K562 (cell line): ENCODE measurements around the gene KLHL15. TPM values are rescaled to one million over a fixed set of nuclear protein-coding genes. Genes with fewer than 3 reads are reported as not detected.

Source experiments
- BDP1 ChIP-seq: IDR thresholded peaks from 3 replicates; pipeline ENCODE4 v1.6.1; 2011; ENCODE audit not compliant: insufficient read length, insufficient read depth
- CBFB ChIP-seq: sonication (generic); formaldehyde crosslinking; IDR thresholded peaks from 2 replicates; pipeline ENCODE4 v1.4.0; 2020; ENCODE audit warnings: mild to moderate bottlenecking, missing genetic modification reagents
- ELF4 ChIP-seq: fragments of 450-650 bp; formaldehyde crosslinking; IDR thresholded peaks from 2 replicates; pipeline ENCODE4 v1.4.0; 2022; ENCODE audit warnings: missing genetic modification characterization
- ESRRA ChIP-seq: fragments of 450-650 bp; IDR thresholded peaks from 2 replicates; pipeline ENCODE4 v1.6.1; 2014; ENCODE audit warnings: low read depth, mild to moderate bottlenecking, moderate library complexity, borderline replicate concordance
- FOXM1 ChIP-seq, 2 experiments: fragments of 450-650 bp in 1 of 2; sonication (generic) in 1 of 2; formaldehyde crosslinking in 1 of 2; IDR thresholded peaks; 2 replicates each; pipeline versions ENCODE4 v1.6.1 to v1.9.0; 2017 to 2022; ENCODE audit warnings: low read depth in 2 of 2, mild to moderate bottlenecking in 2 of 2, missing genetic modification reagents in 1 of 2, moderate library complexity in 1 of 2
- HDGF ChIP-seq: fragments of 450-650 bp; IDR thresholded peaks from 2 replicates; pipeline ENCODE4 v1.6.1; 2016
- HMBOX1 ChIP-seq: sonication (generic); IDR thresholded peaks from 2 replicates; pipeline ENCODE4 v1.6.1; 2016
- ID3 ChIP-seq, 2 experiments: fragments of 250-450 bp in 1 of 2; fragments of 450-650 bp in 1 of 2; sonication (Bioruptor Pico) in 1 of 2; IDR thresholded peaks; 2 replicates each; pipeline versions ENCODE4 v1.6.1 to v1.8.0; 2016 to 2021; ENCODE audit warnings: mild to moderate bottlenecking in 2 of 2, moderate library complexity in 2 of 2, missing compliant biosample characterization in 1 of 2, missing genetic modification characterization in 1 of 2
- KAT7 ChIP-seq: sonication (generic); formaldehyde crosslinking; IDR thresholded peaks from 2 replicates; pipeline ENCODE4 v1.8.0; 2022; ENCODE audit warnings: missing genetic modification reagents, mild to moderate bottlenecking, borderline replicate concordance
- KLF13 ChIP-seq: fragments of 450-650 bp; IDR thresholded peaks from 2 replicates; pipeline ENCODE4 v1.6.1; 2016; ENCODE audit warnings: missing genetic modification characterization, low read depth, mild to moderate bottlenecking, missing compliant biosample characterization, moderate library complexity, borderline replicate concordance
- MEF2D ChIP-seq: conservative IDR thresholded peaks from 2 replicates; pipeline ENCODE4 v1.6.1; 2016; ENCODE audit warnings: low read depth, missing genetic modification characterization, missing compliant biosample characterization
- MTA2 ChIP-seq: fragments of 450-650 bp; IDR thresholded peaks from 2 replicates; pipeline ENCODE4 v1.6.1; 2016; ENCODE audit warnings: low read depth
- PHF8 ChIP-seq: fragments of 200-600 bp; sonication (generic); IDR thresholded peaks from 2 replicates; pipeline ENCODE4 v1.6.1; 2012; ENCODE audit warnings: mixed run types, mild to moderate bottlenecking, inconsistent platforms, low read length, moderate library complexity, borderline replicate concordance
- RB1 ChIP-seq: fragments of 450-650 bp; IDR thresholded peaks from 2 replicates; pipeline ENCODE4 v1.6.1; 2017; ENCODE audit warnings: low read depth, mild to moderate bottlenecking
- SIX5 ChIP-seq, 2 experiments: IDR thresholded peaks; 2 replicates each; pipeline ENCODE4 v1.6.1; 2011; ENCODE audit warnings: low read length in 2 of 2, borderline replicate concordance in 1 of 2, low read depth in 1 of 2, mild to moderate bottlenecking in 1 of 2, moderate library complexity in 1 of 2; ENCODE audit not compliant: insufficient read depth in 1 of 2
- SP2 ChIP-seq: IDR thresholded peaks from 2 replicates; pipeline ENCODE4 v1.6.1; 2011; ENCODE audit warnings: mild to moderate bottlenecking, low read depth, low read length, moderate library complexity; ENCODE audit not compliant: poor library complexity, severe bottlenecking; ENCODE audit errors: extremely low read depth
- SRSF1 ChIP-seq: fragments of 200-400 bp; formaldehyde crosslinking; IDR thresholded peaks from 2 replicates; pipeline ENCODE4 v1.6.1; 2017; ENCODE audit warnings: mild to moderate bottlenecking, low read depth, low read length, moderate library complexity
- SRSF7 ChIP-seq: fragments of 200-400 bp; formaldehyde crosslinking; optimal IDR thresholded peaks from 2 replicates; pipeline ENCODE3; 2017; ENCODE audit warnings: mild to moderate bottlenecking, low read depth, low read length
- TEAD1 ChIP-seq, 2 experiments: fragments of 450-650 bp in 1 of 2; sonication (generic) in 1 of 2; formaldehyde crosslinking; IDR thresholded peaks; 2 replicates each; pipeline versions ENCODE4 v1.4.0 to v1.8.0; 2020 to 2022; ENCODE audit warnings: mild to moderate bottlenecking in 2 of 2, missing genetic modification reagents in 1 of 2
- TGIF2 ChIP-seq: sonication (generic); formaldehyde crosslinking; IDR thresholded peaks from 2 replicates; pipeline ENCODE4 v1.8.1; 2022; ENCODE audit warnings: mild to moderate bottlenecking, missing genetic modification reagents, moderate library complexity
- ZFPM2 ChIP-seq: fragments of 250-450 bp; sonication (Bioruptor Pico); IDR thresholded peaks from 2 replicates; pipeline ENCODE4 v1.5.1; 2022; ENCODE audit warnings: mild to moderate bottlenecking
- ZNF146 ChIP-seq: IDR thresholded peaks from one replicate; pipeline ENCODE4 v1.6.1; 2018; ENCODE audit warnings: missing compliant biosample characterization; ENCODE audit not compliant: unreplicated experiment
- ZNF263 ChIP-seq: sonication (generic); formaldehyde crosslinking; IDR thresholded peaks from 2 replicates; pipeline ENCODE4 v1.8.0; 2022; ENCODE audit warnings: mild to moderate bottlenecking, missing genetic modification reagents, borderline replicate concordance
- ZNF408 ChIP-seq: fragments of 250-450 bp; sonication (Bioruptor Pico); IDR thresholded peaks from 2 replicates; pipeline ENCODE4 v1.4.0; 2020; ENCODE audit warnings: low read depth, mild to moderate bottlenecking, moderate library complexity
- ZNF551 ChIP-seq: fragments of 250-450 bp; sonication (Bioruptor Pico); IDR thresholded peaks from 2 replicates; pipeline ENCODE4 v1.5.0; 2021; ENCODE audit warnings: mild to moderate bottlenecking, moderate library complexity
- ZNF644 ChIP-seq: fragments of 200-800 bp; sonication (Bioruptor generic); IDR thresholded peaks from 2 replicates; pipeline ENCODE4 v1.6.1; 2016; ENCODE audit warnings: low read depth, missing genetic modification characterization, missing compliant biosample characterization
- ZNF655 ChIP-seq: fragments of 250-450 bp; sonication (Bioruptor Pico); IDR thresholded peaks from 2 replicates; pipeline ENCODE4 v1.5.0; 2021
- polyA plus RNA-seq, 8 experiments: library from polyadenylated mRNA; depleted of rRNA in 4 of 8; stranded (reverse) in 5 of 8; unstranded in 3 of 8; fragments of >200 nt; fragmentation: Nextera tagmentation in 2 of 8; fragmentation: Illumina TruSeq in 1 of 8; extraction: Ambion mirVana in 2 of 8; extraction: Trizol in 1 of 8; gene quantifications; 2 replicates each; pipeline versions ENCODE4 v1.2.1 to v1.2.3, GENCODE V29; 2011 to 2014; ENCODE audit warnings: inconsistent platforms in 1 of 8, missing spikeins in 1 of 8
- total RNA-seq, 7 experiments: library from RNA; depleted of rRNA in 6 of 7; stranded (reverse); fragments of >200 nt in 6 of 7; fragmentation: Illumina TruSeq in 2 of 7; extraction: Trizol in 2 of 7; gene quantifications; 2 replicates each; pipeline versions ENCODE4 v1.2.1 to v1.2.3, GENCODE V29; 2011 to 2021; ENCODE audit warnings: low replicate concordance in 1 of 7

KLHL15 gene
- total and polyA plus RNA-seq, 9 of the 15 experiments (the other 6 are each of a cell fraction or from before 2014, with no cell fraction given): 3.0 to 12.4 (median 7.6) TPM

GRCh38 chrX:24025741-24026403, 1.1 kb downstream of the KLHL15 start (continued):
- no peak for TF ChIP-seq BDP1
- no peak for TF ChIP-seq ELF4 (CRISPR knock-in tag)
- no peak for TF ChIP-seq SP2
- TF ChIP-seq TEAD1 (CRISPR knock-in tag; IDR thresholded peaks at IDR 0.05): no peak
- no peak for TF ChIP-seq MTA2
- TF ChIP-seq PHF8: peak; percentile 54; the same call in 1 of the 2 replicates
- no peak for TF ChIP-seq ZNF551 (CRISPR knock-in tag)
- TF ChIP-seq KLF13 (tag): peak; percentile 28; the same call in 1 of the 2 replicates
- no peak for TF ChIP-seq HMBOX1
- peak; percentile 22; the same call in 1 of the 2 replicates for TF ChIP-seq RB1
- TF ChIP-seq ID3 (CRISPR knock-in tag; IDR thresholded peaks at IDR 0.05): no peak
- no peak for TF ChIP-seq ID3 (tag; IDR thresholded peaks at IDR 0.05)
- TF ChIP-seq ZNF263 (CRISPR knock-in tag): no peak; the same call in 1 of the 2 replicates
- TF ChIP-seq ZNF644 (tag): no peak
- no peak for TF ChIP-seq SIX5 (IDR thresholded peaks at IDR 0.05; ENCODE audit: borderline replicate concordance in 1 of 2, insufficient read depth in 1 of 2, low read depth in 1 of 2, low read length in 2 of 2)
- TF ChIP-seq ZFPM2: no peak
- no peak for TF ChIP-seq SRSF7
- TF ChIP-seq SRSF1: no peak
- TF ChIP-seq FOXM1 (IDR thresholded peaks at IDR 0.05; ENCODE audit: low read depth): no peak
- no peak for TF ChIP-seq FOXM1 (CRISPR knock-in tag; IDR thresholded peaks at IDR 0.05; ENCODE audit: low read depth)
- no peak for TF ChIP-seq ZNF408 (CRISPR knock-in tag)
- TF ChIP-seq CBFB (CRISPR knock-in tag): no peak
- TF ChIP-seq TGIF2: no peak
- TF ChIP-seq ESRRA: 0 out of 2 replicates have a peak, but pooled peaks have one; percentile 22
- no peak for TF ChIP-seq ZNF655 (CRISPR knock-in tag)
- no peak for TF ChIP-seq HDGF
- TF ChIP-seq KAT7 (CRISPR knock-in tag): no peak
- TF ChIP-seq ZNF146: no peak
- TF ChIP-seq MEF2D (tag): no peak
